Raji (cell line): Measurements from ENCODE around the gene CCDC28B.

Experiments used
- POLR2A ChIP-seq: IDR thresholded peaks from 2 replicates; pipeline ENCODE4 v1.6.1; 2011; ENCODE audit warnings: low read depth, low read length, control low read depth; ENCODE audit not compliant: insufficient read depth

The CCDC28B gene

DNA sequence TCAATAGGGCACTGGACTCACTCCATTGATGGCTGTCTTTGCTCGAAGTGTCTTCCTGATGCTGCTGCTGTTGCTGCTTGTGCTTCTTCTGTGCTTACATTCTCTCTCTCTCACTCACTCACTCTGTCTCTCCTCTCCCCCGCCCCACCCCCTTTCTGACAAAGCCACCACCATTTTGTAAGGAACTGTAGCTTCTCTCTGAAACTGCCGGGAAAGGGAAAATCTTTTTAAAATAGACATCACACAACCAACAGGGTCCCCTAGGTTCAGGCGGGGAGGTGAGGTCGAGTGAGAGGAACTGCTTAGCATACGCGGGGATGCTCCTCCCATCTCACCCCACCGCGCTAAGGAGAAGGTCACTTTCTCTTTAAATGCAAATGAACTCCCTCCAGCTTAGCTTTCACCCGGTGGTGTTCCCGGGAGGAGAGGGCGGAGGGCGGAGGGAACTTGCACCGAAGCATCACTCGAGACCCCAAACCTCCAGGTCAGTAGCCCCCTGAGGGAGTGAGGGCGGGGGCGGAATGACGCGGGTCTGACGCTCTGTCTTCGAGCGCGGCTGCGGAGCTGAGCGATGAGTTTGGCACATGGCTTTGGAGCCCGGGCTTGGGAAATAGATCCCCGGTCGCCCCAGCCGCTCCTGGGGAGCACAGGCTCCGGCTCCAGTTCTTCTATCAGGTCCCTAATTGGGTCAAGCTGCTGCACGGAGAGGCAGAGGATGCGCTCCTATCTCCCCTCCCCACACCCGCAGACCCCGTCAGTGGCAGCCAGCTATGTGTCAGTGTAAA, at the start of gene CCDC28B:
Gene CCDC28B (plus strand): TSS at position 370 of the 785 bp plus-strand sequence. CDS start 1,341 bp downstream, outside the sequence.
- peak; percentile 66 for TF ChIP-seq POLR2A

DNA sequence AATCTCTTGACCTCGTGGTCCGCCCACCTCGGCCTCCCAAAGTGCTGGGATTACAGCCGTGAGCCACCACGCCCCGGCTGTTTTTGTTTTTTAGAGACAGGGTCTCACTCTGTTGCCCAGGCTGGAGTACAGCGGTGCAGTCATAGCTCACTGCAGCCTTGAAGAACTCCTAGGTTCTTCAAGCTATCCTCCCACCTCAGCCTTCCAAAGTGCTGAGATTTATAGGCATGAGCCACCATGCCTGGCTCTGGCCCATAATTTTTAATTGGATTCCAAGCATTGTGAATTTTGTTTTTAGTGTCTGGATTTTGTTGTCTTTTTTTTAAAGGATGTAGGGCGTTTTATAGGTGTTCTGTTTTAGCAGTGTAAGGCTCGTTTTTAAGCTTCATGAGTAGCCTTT, 49.5 kb upstream of the CCDC28B start:
- no peak for TF ChIP-seq POLR2A

DNA sequence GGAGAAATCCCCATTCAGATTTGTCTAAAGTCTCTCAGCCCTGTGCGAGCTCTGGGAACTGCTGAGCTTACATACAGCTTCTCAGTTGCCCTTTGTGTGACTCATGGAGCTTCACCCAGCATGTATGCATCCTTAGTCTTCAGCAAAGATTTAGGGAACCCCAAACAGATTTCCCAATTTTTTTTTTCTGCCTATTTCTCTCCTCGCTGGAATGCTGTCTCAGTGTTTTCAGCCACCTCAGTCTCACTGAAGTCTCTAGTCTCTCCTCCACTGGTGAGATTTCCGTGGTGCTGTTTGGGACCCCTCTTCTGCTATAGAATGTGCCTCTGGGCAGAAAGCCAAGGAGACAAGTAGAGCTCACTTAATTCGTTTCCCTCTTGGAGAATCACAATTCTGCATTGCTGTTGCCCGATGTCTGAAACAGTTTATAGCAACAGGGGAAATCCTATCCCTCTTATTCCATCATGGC, 49.0 kb upstream of the CCDC28B start:
- no peak for TF ChIP-seq POLR2A

DNA sequence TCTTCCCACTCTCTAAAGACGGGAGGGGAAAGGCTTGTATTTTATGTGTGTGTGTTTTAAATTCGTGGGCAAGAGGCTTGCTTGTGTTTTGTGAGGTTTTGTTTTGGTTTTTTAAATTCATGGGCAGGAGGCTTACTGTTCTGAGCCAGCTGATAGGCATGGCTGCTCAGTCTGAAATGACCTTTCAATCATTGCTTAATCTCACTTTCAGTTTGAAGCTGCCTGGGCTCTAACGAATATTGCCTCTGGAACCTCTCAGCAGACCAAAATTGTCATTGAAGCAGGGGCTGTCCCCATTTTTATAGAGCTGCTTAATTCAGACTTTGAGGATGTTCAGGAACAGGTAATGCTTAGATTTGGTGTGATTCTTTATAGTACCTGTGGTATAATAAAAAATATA, 41.2 kb upstream of the CCDC28B start:
- TF ChIP-seq POLR2A = no peak

DNA sequence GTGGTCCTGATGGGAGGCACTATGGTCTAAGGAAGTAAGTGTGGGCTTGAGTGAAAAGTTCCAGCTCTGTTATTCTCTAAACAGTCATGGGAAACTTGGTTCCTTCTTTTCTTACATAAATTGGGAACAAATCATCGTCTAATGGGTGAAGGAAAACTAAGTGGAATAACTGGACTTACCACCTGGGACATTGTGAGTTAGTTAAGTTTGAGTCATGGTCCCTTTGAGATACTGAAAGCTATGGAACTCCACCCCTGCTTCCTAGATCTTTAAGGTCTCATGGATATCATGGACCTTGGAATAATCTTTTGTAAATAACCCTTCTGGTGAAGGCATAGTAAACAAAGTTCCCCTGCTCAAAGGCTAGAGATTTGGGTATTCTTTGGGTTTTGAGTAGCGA, 37.0 kb upstream of the CCDC28B start:
- TF ChIP-seq POLR2A = no peak

DNA sequence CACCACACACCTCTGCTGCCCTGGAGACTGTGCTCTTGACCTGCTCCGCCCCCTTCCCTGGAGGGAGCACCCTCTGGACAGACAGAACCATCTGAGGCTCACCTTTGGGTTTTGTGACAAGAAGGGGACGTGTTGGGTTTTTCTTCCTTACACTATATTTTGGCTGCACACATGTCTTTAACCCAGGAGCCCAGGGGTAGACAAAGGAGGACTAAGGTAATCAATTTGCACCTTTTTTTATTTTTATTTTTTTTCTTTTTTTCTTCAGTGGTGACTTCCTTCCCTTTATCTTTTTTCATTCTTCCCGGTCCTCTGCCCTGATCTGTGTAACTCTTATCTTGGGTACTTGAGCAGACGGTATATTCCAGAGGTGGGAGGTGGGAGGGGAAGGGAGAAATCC, 29.4 kb upstream of the CCDC28B start:
- no peak for TF ChIP-seq POLR2A

DNA sequence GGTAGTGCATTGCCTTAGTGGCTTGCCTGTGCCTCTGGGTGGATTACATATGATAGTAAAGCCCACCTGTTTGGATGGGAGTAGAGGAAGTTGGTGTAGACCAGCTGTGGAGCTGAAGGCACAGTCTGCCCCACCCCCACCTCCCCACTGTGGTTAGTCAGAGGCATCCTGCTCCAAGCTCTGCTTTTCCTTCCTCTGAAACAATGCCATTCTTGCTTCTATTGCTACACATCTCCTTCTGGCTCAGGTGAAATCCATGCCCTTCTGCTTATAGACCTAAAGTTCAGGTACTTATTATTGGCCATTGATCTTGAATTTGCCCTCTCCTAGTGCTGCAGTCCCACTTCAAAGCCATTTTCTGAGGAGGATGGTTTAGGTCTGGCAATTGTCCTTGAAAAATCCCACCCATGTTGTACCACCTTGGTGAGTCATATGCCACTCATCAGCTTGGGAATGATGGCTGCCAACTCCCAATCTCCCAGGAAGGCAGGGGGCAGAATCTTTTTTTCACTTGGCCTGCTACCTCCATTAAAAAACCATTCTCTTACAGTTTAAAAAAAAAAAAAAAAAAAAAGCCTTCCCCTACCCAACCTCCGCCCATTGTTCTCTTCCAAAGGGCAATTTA, 27.7 kb upstream of the CCDC28B start:
- TF ChIP-seq POLR2A = no peak

DNA sequence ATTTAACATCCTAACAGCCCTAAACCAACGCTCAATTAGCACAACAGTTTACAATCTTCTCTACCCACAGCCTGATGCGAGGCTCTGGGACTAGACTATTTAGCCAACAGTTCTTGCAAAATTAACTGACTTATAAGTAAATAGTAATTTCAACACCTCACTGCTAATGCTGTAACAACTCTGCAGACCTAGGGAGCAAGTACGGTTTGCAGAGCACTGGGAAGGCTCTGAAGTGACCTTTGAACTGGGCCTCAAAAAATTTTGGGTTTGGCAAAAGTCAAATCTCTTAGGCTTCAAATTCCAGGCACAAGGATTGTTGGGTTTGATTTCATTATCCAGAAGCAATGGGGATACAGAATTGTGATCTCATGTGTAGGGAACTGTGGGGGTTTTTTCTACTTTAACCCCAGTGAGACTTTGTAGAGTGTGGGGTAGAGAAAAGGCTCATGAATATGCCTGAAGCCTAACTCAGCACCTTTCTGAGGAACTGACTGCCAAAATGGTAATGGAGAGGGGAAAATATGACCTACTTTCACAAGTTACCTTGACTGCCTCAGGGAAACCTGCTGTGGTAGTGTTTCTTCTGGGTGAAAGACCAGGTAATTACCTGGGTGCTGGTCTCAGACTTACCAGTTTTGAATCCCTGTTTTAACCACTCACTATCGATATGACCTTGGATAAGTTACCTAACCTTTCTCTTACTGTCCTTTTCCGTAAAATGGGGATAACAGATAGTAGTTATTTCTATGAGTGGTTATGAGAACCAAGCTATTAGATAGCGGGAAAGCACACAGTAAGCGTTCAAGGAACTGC, 21.8 kb upstream of the CCDC28B start:
- no peak for TF ChIP-seq POLR2A

DNA sequence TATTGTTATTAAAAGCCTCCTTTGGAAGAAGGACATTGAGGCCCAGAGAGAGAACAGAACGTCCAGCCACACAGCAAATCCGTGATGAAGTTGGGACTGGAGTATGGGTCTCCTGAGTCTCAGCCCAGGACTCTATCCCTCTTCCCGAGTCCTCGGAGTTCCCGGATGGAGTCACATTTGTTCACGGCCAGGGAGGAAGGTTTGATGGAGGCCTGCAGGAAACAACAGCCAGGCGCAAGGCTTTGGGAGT, 21.3 kb upstream of the CCDC28B start:
- TF ChIP-seq POLR2A = no peak

DNA sequence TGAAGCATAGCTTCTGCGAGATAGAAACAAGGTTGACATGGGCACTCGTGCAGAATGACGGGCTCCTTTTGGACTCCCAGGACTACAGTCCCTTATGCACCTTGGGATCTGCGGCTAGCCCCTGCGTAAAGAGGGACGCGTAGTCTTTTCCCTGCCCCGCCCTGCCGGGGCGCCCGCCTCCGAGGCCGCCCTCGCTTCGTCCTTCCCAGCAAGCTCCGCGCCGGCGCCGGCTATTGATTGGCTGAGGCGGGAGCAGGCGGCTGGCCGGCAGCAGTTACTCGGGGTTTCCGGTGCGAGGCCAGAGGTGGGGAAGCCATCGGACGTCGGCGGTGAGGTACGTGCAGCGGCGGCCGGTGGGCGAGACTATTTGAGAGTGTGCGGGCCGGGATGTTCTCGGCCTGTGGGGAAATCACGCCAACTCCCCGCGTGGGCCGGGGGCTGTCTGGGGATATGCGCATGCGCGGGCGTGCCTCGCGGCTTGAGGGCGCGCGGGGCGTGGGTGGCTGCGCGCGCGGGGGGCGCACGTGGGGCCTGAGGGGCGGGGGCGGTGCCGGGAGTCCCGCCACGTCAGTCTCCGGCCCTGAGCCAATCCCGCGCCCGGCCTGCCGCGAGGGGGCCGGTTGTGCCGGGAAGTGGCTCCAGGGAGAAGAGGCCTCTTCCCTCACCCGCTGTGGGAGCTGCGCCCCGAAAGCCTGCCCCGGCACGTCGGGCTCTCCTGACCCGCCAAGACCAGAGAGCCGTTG, 20.8 kb upstream of the CCDC28B start, which contains the start of gene TXLNA:
Gene TXLNA (plus strand): TSS at position 233 of the 743 bp plus-strand sequence. CDS start 671 bp downstream, outside the sequence.
- TF ChIP-seq POLR2A = peak; percentile 89

DNA sequence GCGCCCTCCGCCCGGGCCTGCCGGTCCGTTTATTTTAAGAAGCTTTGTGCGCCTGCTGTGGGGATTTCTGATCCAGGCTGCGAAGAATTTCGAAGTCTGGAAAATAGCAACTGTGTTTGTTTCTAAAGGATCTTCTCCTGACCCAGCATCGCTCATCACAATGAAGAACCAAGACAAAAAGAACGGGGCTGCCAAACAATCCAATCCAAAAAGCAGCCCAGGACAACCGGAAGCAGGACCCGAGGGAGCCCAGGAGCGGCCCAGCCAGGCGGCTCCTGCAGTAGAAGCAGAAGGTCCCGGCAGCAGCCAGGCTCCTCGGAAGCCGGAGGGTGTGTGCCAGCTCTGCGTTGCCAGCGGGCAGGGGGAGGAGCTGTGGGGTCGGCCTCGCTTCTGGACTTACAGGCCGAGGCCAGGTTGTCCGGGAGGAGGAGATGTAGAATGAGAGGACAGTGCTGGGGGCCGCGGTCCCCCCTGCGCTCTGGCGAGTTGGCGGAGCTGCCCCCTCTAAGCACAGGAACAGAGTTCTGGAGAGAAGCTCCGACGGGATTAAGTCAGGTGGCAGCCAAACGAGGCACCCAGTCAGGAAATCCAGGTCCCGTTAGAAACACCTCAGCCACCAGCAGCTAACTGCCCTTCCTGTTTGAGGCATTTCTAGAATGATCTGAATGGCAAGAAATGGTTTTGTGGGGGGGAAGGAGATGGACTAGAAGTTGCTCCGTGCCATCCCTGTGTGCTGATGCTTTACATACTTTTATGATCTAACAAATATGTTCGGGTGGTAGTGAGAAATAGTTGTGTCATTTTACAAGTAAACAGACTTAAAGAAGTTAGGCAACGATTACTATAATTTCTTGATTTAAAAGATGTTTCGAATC, 20.0 kb upstream of the CCDC28B start:
- no peak for TF ChIP-seq POLR2A

DNA sequence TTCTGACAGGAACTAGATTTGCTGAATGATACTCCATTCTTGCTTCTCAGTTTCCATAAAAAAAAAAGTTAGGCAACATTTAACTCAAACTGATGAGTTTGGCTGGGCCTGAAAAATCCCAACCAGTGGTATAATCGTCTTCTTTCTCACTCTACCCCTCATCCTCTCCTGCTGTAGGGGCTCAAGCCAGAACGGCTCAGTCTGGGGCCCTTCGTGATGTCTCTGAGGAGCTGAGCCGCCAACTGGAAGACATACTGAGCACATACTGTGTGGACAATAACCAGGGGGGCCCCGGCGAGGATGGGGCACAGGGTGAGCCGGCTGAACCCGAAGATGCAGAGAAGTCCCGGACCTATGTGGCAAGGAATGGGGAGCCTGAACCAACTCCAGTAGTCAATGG, 19.3 kb upstream of the CCDC28B start:
- no peak for TF ChIP-seq POLR2A

DNA sequence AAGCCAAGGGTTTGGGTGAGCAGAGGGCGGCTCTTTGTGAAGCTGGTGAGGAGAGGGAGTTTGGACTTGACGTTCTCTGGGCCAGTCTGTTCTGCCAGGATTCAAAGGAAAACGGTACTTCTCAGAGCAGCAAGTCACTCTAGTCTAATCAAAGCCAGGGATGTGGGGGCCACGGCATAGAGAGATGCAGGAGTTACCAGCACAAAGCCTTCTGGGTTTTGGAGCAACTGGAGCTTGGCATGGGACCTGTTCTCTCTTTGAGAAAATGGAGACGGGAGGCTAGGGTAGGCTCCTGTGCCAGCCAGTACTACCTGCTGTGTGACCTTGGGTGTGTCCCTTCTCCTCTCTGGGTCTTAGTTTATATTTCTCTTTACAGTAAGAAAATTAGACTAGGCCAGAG, 18.8 kb upstream of the CCDC28B start:
- no peak for TF ChIP-seq POLR2A

DNA sequence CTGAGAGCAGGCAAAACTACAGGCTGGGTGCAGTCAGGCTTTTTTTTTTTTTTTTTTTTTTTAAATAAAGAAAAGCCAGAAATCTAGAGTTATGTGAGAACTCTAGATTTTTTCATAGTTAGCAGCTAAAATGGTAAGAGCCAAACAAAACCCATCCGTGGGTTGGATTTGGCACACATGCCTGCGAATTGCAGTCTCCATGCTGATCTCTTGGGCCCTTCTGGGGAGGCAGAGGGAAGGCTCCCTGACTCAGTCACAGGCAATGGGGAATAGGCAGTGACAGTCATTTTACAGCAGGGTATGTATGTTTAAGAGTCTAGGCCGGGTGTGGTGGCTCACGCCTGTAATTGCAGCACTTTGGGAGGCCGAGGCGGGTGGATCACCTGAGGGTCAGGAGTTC, 18.3 kb upstream of the CCDC28B start:
- TF ChIP-seq POLR2A = no peak
